NAMALWA (cell line): Measurements from ENCODE around the gene ZNF433.
"Not testable (repeated sequence)": the region's sequence is repeated elsewhere in the genome, so short reads cannot be mapped to it uniquely, and the experiment has no call there.

ENCODE experiments used
- DNase-seq: peaks from one replicate; pipeline ENCODE4 v3.0.0-alpha.2; 2015; ENCODE audit warnings: low spot score

Gene ZNF433

DNA sequence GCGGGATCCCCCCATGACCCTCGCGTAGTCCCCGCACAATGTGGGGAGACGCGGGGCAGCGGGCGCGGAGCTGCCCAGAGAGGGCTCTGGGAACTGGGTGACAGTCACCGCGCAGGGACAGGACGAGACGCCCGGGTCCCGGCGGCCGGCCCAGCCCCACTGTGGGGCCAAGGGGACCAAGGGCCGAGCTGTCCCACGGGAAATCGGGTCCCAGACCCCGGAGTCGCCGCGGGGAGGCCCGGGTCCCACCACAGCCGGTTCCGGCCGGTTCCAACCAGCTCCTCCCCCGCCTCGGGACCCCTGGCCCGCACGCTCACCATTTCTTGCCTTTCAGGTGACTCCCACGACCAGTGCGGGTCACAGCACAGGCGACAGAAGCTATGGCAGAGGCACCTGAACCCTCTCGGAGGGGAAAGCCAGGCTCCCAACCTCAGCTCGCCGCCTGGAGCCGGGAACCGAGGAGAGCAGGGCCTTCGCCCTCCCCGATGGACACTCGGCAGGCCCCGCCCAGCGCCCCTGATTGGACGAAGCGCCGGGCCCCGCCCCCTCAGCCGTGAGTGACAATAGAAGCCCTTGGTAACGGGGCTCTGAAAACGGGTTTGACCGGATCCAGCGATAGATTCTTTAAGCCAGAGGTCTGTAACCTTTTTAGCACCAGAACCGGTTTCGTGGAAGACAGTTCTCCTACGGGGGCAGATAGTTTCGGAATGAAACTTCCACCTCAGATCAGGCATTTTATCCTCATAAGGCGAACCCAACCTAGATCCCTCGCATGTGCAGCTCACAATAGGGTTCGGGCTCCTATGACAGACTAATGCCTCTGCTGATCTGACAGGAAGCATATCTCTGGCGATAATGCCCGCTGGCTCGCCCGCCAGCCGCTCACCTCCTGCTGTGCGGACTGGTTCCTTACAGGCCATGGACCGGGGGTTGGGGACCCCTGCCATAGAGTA lies at the start of gene ZNF433:
Gene ZNF433 (minus strand): TSS at position 460 of the 953 bp plus-strand sequence. CDS start 140 bp downstream, at position 320.
- peak; percentile 49 for DNase-seq

DNA sequence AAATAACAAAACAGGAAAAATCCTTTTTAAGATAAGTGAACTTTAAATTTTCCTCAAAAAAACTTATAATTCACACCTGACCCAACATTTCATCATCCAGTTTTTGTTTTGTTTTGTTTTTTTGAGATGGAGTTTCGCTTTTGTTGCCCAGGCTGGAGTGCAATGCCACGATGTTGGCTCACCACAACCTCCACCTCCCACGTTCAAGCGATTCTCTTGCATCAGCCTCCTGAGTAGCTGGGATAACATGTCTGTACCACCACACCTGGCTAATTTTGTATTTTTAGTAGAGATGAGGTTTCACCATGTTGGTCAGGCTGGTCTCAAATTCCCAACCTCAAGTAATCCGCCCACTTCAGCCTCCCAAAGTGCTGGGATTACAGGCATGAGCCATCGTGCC lies 47.9 kb upstream of the ZNF433 start:
- not testable (repeated sequence) for DNase-seq

DNA sequence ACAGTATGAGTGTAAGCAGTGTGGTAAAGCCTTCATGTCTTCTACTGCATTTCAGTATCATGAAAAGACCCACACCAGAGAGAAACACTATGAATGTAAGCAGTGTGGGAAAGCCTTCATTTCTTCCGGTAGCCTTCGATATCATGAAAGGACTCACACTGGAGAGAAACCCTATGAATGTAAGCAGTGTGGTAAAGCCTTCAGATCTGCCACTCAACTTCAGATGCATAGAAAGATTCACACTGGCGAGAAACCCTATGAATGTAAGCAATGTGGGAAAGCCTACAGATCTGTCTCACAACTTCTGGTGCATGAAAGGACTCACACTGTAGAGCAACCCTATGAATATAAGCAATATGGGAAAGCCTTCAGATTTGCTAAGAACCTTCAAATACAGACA lies 41.9 kb upstream of the ZNF433 start:
- no peak for DNase-seq

DNA sequence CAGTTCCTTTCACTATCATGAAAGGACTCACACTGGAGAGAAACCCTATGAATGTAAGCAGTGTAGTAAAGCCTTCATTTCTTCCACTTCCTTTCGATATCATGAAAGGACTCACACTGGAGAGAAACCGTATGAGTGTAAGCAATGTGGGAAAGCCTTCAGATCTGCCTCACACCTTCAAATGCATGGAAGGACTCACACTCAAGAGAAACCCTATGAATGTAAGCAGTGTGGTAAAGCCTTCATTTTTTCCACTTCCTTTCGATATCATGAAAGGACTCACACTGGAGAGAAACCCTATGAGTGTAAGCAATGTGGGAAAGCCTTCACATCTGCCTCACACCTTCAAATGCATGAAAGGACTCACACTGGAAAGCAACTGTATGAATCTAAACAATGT lies 40.9 kb upstream of the ZNF433 start:
- DNase-seq, result not testable (repeated sequence)

DNA sequence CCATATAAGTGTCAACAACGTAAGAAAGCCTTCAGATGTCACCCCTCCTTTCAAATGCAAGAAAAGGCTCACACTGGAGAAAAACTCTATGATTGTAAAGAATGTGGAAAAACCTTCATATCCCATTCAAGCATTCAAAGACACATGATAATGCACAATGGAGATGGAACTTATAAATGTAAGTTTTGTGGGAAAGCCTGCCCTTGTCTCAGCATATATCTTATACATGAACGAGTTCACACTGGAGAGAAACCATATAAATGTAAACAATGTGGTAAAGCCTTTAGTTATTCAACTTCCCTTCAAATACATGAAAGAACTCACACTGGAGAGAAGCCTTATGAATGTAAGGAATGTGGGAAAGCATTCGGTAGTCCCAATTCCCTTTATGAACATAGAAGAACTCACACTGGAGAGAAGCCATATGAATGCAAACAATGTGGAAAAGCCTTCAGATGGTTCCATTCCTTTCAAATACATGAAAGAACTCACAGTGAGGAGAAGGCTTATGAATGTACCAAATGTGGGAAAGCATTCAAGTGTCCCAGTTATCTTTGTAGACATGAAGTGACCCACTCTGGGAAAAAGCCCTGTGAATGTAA lies 40.2 kb upstream of the ZNF433 start:
- no peak for DNase-seq

DNA sequence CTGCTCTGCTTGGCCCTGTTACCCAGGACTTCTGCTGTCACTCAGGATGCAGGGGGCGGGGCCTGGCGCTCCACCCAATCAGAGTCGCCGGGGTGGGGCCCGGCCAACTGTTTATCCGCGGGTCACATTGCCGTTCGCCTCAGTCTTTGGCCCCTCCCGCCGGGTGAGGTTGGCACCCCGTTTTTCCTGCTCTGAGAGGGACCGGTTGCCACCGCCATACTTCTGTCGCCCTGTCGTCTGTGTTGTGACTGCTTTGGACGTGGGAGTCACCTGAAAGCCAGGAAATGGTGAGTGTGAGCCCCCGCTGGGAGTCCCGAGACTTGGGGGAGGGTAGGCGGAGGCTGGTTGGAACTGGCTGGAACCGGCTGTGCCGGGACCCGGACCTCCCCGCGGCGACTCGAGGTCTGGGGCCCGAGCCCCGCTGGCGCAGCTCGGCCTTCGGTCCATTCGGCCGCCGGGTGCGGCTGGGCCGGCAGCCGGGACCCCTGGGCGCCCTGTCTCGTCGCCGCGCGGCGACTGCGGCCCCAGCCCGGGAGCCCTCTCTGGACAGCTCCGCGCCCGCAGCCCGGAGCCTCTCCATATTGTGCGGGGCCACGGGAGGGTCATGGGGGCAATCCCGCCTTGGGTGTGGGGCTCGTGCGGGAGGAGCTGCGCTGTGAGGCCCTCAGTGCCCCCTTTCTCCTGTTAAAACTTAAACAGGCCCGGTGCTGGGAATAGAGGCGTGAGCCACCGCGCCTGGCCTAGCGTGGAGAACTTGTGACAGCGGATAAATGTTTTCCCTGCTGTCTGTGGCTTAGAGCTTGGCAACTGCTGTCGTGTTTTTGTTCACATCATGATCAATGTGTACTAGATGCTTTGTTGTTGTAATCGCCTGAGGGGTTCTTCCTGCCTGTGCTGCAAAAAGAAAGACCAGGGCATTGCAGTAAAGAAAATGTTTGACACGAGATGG lies 29.4 kb upstream of the ZNF433 start, which contains the start of gene ZNF844:
Gene ZNF844 (plus strand): TSS at position 142 of the 949 bp plus-strand sequence. CDS start 143 bp downstream, at position 285.
- peak; percentile 59 for DNase-seq

DNA sequence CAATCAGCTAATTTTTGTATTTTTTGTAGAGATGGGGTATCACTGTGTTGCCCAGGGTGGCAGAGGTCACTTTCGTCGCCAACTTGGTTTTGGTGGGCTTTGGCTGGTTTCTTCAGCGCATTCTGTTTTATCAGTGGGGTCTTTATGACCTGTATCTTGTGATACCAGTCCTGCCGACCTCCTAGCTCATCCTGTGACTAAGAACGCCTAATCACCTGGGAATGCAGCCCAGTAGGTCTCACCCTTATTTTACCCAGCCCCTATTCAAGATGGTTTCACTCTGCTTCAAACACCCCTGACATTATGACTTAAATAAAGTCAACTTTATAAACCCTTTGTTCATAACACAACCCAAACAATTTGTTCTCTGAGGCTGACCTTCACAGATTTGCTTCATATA lies 20.3 kb upstream of the ZNF433 start:
- DNase-seq, result no peak

DNA sequence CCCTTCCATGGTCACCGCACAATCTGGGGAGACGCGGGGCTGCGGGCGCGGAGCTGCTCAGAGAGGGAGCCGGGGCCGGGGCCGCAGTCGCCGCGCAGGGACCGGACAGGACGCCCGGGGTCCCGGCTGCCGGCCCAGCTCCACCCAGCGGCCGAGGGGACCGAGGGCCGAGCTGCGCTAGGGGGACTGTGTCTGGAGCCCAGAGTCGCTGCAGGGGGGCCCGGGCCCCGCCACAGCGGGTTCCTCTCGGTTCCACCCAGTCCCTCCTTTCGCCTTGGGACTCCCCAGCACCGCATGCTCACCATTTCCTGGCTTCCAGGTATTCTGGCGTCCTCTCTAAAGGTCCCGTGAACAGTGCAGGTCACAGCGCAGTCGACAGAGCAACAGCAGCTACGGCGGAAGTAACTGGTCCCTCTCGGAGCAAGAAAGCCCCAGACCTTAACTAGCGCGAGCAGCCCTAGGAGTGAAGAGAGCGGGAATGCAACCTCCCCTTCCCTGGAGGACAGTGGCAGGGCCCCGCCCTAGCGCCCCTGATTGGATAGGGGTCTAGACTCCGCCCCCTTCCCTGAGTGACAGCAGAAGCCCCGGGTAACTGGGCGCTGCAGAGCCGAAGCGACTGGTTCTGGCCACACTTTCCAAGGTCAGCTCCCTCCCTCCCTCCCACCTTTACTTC lies 17.2 kb upstream of the ZNF433 start, which contains the start of gene ZNF878:
Gene ZNF878 (minus strand): TSS at position 465 of the 673 bp plus-strand sequence. CDS start 160 bp downstream, at position 305.
- DNase-seq, result peak; percentile 53

DNA sequence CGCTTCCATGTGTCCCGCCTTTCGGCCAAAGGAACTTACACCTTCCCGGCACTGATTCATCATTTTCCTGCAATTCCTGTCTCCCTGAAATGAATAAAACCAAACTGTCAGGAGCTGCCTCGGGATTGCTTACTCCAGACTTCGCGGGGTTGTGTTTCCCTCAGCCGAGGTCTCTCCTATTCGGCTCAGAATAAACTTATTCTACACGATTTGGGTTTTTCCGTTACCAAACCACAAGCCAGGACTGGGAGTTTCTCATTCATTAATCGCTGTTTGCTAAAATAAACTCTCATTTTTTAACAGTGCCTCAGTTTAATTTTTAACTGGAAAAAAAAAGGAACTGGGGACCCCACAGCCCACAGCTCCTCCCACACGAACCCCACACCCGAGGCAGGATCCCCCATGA lies 16.6 kb upstream of the ZNF433 start:
- DNase-seq, result no peak

DNA sequence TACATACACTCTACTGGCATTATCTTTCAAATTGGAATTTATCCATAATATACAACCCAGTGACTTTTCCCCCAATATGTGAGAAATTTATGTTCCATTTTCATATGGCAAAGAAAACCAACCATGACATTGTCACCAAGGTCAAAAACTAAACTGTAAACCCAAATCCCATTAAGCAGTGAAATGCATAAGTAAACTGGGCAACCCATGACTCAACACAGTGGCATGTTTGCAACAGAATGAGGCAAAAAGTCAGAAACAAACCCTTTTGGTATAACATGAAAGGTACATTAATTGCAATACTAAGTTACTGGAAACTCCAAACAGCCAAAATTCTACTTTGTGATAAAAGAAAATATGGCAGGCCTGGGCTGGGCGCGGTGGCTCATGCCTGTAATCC lies 12.4 kb upstream of the ZNF433 start:
- no peak for DNase-seq

DNA sequence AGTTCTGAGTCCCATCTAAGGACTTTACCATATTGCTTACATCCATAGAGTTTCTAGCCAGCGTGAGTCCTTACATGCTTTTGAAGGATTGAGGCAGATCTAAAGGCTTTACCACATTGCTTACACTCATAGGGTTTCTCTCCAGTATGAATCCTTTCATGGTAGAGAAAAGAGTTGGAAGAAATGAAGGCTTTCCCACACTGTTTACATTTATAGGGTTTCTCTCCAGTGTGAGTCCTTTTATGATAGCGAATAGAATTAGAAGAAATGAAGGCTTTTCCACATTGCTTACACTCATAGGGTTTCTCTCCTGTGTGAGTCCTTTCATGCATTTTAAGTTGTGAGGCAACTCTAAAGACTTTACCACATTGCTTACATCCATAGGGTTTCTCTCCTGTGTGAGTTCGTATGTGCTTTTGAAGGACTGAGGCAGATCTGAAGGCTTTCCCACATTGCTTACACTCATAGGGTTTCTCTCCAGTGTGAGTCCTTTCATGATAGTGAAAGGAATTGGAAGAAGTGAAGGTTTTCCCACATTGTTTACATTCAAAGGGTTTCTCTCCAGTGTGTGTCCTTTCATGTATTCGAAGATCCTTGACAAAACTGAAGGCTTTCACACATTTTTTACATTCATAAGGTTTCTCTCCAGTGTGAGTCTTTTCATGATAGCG lies 8.4 kb upstream of the ZNF433 start:
- DNase-seq, result no peak

DNA sequence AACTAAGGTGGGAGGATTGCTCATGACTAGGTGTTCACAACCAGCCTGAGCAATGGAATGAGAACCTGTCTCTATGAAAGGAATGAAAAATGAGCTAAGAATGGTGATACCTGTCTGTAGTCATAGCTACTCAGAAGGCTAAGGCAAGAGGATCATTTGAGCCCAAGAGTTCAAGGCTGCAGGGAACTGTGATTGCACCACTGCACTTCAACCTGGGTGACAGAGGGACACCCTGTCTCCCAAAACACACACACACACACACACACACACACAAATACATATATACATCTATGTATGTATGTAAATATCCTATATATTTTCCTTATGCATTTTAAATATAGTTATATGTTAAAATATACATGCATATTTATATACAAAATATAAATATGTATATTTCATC lies 7.4 kb upstream of the ZNF433 start:
- DNase-seq, result no peak

DNA sequence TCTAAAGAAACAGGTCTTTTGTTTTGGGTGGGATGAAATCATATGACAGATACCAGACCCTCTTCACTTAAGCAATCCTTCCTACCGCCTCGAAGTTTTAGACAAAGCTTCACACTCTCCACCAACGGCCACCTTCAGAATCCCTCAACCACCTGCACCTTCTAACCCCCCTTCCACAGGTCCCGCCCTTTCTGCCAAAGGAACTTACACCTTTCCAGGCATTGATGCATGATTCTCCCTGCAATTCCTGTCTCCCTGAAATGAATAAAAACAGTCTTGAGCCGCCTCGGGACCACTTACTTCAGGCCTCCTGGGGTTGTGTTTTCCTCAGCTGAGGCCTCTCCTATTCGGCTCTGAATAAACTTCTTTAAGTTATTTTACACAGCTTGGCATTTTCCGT lies 859 bp downstream of the ZNF433 start:
- no peak for DNase-seq

DNA sequence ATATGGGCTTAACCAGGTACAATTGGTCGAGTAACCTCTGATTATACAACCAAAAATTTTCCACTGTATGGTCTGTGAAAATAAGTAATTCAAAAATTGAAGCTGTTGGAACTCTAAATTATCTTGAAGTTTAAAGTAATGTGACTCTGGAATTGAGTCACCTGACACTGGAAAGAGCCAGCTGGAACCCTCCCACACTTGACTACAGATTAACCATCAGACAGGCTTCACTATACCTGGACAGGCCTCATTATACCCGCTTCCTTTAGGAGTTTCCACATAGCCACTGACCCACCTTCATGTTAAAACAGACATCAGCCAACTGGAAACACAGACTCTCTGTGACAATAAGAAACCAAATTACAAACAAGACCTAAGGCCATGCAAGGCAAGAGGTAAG lies 1.3 kb downstream of the ZNF433 start:
- no peak for DNase-seq

DNA sequence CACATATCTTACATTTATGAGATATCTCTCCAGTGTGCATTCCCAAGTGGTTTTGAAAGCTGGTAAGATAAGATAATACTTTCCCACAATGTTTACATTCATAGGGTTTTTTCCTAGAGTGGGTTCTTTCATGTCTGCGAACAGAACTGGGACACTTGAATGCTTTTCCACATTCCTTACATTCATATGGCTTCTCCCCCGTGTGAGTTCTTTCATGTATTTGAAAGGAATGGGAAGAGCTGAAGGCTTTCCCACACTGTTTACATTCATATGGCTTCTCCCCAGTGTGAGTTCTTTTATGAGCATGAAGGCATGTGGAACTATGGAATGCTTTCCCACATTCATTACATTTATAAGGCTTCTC lies 19.7 kb downstream of the ZNF433 start:
- DNase-seq, result no peak

DNA sequence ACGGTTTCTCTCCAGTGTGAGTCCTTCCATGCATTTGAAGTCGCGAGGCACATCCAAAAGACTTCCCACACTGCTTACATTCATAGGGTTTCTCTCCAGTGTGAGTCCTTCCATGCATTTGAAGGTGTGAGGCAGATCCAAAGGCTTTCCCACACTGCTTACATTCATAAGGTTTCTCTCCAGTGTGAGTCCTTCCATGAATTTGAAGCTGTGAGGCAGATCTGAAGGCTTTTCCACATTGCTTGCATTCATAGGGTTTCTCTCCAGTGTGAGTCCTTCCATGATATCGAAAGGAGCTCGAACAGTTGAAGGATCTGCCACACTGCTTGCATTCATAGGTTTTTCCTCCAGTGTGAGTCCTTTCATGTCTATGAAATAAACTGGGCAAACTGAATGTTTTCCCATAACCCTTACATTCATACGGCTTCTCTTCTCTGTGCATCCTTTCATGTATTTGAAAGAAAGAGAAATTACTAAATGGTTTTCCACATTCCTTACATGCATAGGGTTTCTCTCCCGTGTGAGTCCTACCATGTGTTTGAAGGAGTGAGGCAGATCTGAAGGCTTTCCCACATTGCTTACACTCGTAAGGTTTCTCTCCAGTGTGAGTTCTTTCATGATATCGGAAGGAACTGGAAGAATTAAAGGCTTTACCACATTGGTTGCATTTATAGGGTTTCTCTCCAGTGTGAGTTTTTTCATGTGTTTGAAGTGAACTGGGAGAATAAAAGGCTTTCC lies 20.3 kb downstream of the ZNF433 start:
- DNase-seq, result no peak

DNA sequence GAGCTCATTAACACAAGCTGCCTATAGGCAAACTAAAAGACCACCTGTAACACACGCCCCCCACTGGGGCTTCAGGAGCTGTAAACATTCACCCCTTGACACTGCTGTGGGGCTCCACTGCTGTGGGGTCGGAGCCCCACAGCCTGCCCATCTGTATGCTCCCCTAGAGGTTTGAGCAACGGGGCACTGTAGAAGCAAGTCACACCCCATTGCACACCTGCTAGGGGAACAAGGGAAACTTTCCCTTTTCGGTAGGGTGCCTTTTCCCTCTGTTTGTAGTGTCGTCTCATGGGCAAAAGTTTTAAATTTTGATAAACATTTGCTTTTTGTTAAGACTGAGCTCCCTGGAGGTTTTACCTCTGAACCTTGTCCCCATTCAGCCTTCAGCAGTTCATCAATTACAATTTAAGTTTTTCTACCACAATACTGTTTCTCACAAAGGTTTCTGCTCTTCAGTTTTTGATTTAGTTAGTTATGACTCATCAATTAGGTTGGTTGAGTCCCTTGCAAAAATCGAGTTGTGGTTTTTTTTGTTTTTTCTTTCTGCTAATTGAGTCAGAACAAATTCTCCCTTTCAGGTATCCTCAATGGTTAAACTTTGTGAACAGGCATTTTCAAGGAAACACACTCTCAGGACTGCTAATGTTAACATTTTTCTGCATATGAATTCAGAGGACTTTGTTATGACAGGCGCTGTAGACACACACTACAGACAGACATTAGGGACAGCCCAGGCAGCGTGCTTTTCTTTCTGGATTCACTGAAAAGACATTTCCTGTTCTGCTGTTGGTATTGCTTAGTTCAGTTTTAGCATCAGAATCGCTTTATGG lies 35.1 kb downstream of the ZNF433 start:
- no peak for DNase-seq

DNA sequence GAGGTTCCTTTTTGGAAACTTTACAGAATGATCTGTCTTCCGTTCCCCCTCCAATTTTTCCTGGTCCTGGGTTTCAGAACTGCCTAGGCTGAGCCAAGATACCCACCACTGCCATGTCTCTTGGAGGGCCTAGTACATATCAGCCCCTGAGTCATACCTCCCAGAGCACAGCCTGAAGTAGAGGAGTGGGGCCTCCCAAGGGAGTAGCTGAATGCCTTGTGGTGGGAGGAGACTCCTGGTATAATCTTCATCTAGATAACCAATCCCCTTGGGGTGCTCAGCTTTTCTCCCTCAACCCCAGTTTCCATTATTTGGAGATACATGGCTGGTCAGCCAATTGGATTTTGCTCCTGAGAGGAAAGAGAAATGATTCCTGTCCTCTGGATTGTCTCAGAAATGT lies 40.3 kb downstream of the ZNF433 start:
- no peak for DNase-seq

DNA sequence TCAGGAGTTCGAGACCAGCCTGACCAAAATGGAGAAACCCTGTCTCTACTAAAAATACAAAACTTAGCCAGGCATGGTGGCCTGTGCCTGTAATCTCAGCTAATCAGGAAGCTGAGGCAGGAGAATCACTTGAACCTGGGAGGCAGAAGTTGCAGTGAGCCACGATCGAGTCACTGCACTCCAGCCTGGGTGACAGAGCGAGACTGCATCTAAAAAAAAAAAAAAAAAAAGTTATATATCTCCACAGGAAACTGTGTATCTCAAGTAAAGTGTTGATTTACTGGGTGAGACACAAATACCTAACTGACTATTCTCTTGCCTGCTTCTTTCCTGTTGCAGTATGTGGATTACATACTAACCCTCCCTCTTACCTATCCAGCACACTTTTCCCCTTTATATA lies 43.6 kb downstream of the ZNF433 start:
- DNase-seq, result not testable (repeated sequence)
